ENCODE data around the gene NDUFB2.
"Not testable (repeated sequence)": the region's sequence is repeated elsewhere in the genome, so short reads cannot be mapped to it uniquely, and the experiment has no call there.

Gene NDUFB2

GRCh38 chr7:140673063-140673773 lies 23.3 kb upstream of the NDUFB2 start:
- peak; percentile 87 for DNase-seq

- peak; percentile 65 for DNase-seq
Measured at GRCh38 chr7:140673774-140674155, 22.7 kb upstream of the NDUFB2 start.

- DNase-seq, result peak; percentile 65
Measured at GRCh38 chr7:140674356-140674800, 22.1 kb upstream of the NDUFB2 start.

- DNase-seq, result peak; percentile 18
Measured at GRCh38 chr7:140674899-140675701, 21.4 kb upstream of the NDUFB2 start.

- no peak for DNase-seq
Measured at GRCh38 chr7:140675726-140676125, 20.8 kb upstream of the NDUFB2 start.

GRCh38 chr7:140676306-140676705 lies 20.2 kb upstream of the NDUFB2 start:
- no peak for DNase-seq

GRCh38 chr7:140676956-140677355 lies 19.6 kb upstream of the NDUFB2 start:
- DNase-seq, result not testable (repeated sequence)

- DNase-seq, result peak; percentile 23
Measured at GRCh38 chr7:140677496-140677895, 19.0 kb upstream of the NDUFB2 start.

- no peak for DNase-seq
Measured at GRCh38 chr7:140678081-140678815, 18.3 kb upstream of the NDUFB2 start.

GRCh38 chr7:140678816-140679130 lies 17.7 kb upstream of the NDUFB2 start:
- no peak for DNase-seq

- DNase-seq, result no peak
Measured at GRCh38 chr7:140679186-140679585, 17.3 kb upstream of the NDUFB2 start.

- no peak for DNase-seq
Measured at GRCh38 chr7:140680886-140681285, 15.6 kb upstream of the NDUFB2 start.

- no peak for DNase-seq
Measured at GRCh38 chr7:140681766-140682165, 14.7 kb upstream of the NDUFB2 start.

GRCh38 chr7:140683657-140684056 lies 12.9 kb upstream of the NDUFB2 start:
- DNase-seq, result no peak

- DNase-seq, result no peak
Measured at GRCh38 chr7:140684066-140684950, 12.2 kb upstream of the NDUFB2 start.

- no peak for DNase-seq
Measured at GRCh38 chr7:140685407-140686087, 11.0 kb upstream of the NDUFB2 start.

- no peak for DNase-seq
Measured at GRCh38 chr7:140686921-140687320, 9.6 kb upstream of the NDUFB2 start.

- DNase-seq, result no peak
Measured at GRCh38 chr7:140688341-140688740, 8.2 kb upstream of the NDUFB2 start.

GRCh38 chr7:140689199-140690152 lies 7.0 kb upstream of the NDUFB2 start:
- DNase-seq, result no peak

GRCh38 chr7:140691376-140692045 lies 5.0 kb upstream of the NDUFB2 start:
- no peak for DNase-seq
